Esophagus muscularis mucosa (tissue), 3 donors: ENCODE data around the gene PHF5A.

Source experiments
- CTCF ChIP-seq, 3 experiments: fragments of 200-600 bp in 2 of 3; fragments of 450-650 bp in 1 of 3; sonication (generic) in 2 of 3; IDR thresholded peaks; one replicate each; pipeline ENCODE4 v1.5.1; 2017 to 2019; ENCODE audit warnings: antibody characterized with exemption in 3 of 3, mild to moderate bottlenecking in 2 of 3, moderate library complexity in 1 of 3
- EP300 ChIP-seq: sonication (generic); formaldehyde crosslinking; IDR thresholded peaks from one replicate; pipeline ENCODE4 v1.6.1; 2017; ENCODE audit warnings: antibody characterized with exemption

GRCh38 chr22:41518048-41518347 lies 49.5 kb upstream of the PHF5A start:
- TF ChIP-seq CTCF (IDR thresholded peaks at IDR 0.05) (no peak), EP300 (no peak)
